HG03354 (cell line): ENCODE results near the gene IQGAP2.
A peak's percentile ranks its signal among the peaks of the same experiment; 100 is the strongest.
"Not testable (repeated sequence)": the region's sequence is repeated elsewhere in the genome, so short reads cannot be mapped to it uniquely, and the experiment has no call there.

Source experiments
- ATAC-seq: cut with Tn5 transposase; IDR thresholded peaks from one replicate; pipeline ENCODE4 v1.9.1; 2021; ENCODE audit warnings: mild to moderate bottlenecking; ENCODE audit not compliant: unreplicated experiment, poor library complexity, severe bottlenecking

IQGAP2 gene

DNA sequence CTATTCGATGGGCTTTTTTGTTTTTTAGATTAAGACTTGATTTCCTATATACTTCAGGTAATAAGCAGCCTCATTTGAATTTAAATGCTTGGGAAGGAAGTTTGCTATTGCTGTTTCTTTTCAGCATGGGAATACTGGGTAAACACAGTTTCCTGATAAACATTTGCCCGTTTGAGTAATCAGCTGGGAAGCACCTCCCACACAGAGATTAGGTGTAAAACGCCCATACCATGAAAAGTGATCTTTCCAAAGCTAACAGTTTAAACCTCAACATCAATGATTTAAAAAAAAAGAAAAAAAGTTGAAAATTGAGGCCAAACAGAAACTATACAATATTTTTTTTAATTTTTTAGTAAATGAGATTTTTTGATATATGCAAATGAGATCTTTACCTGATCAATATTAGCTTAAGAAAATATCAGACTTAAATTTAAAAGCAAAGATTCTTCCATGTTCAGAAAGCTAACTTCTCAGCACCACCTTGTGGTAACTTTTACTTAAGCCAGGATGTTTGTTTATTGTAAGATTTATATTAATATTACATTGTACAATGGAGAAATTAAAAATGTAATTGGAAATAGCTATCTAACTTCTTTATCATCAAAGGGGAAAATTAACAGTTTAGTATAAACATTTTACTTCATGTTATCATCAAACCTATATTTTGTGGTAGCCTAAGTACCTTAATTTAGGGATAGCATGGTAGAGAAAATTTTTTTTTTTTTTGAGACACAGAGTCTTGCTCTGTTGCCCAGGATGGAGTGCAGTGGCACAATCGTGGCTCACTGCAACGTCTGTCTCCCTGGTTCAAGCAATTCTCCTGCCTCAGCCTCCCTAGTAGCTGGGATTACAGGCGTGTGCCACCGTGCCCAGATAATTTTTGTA is 180.3 kb downstream of the IQGAP2 start:
- ATAC-seq: no peak

DNA sequence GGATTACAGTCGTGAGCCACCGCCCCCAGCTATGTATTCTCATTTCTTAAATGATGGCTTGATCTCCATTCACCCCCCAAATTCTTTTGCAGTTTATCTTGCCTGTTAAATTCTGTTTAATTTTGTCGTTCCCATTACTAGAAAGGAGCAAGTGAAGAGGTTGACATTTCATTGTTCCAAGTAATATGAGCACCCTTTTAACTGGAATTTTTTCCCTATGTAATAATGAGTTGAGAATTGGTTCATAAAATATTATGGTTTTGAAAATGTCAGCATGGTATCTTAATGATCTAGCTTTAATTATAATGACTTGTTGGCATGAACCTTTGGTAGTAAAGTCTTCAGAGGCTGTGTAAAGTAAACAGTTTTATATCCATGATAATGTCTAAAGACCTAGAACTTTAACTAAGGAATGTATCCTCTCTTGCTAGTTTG is 182.7 kb downstream of the IQGAP2 start:
- ATAC-seq: no peak

DNA sequence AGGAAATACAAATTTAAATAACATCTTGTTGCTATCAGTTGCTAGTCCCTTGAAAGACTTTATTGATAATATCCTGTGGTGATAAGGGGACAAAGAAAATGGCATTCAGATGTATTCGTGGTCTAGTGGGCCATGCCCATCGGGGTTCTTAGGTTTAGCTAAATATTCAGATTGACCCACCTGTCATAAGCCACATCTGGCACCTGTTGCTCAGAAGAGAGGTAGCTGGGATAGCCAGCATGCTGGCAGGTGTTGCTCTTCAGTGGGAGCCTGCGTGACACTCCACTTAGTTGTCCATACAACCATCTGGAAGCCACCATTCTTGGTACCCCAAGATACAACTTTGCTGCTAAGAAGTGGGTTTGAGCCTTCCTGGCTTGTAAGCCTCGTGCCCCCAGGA is 183.4 kb downstream of the IQGAP2 start:
- ATAC-seq: no peak

DNA sequence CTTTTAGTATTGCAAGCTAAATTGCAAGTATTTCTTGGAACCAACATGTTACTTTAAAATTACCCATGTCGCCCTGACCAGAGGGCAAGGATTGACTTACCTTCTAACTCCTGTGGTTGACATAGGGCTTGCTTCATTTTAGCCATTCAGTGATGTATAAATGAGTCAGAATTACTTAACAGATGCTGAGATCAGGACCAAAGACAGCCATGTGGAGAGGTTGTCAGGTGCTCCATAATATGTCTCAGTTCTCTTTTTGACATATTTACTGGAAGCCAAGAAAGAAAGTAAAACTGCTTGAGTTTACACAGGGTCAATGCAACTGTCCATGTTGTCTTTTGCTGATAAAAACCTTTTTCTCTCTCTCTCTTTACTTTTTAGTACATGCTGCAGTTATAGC is 186.9 kb downstream of the IQGAP2 start:
- peak; percentile 99 for ATAC-seq

DNA sequence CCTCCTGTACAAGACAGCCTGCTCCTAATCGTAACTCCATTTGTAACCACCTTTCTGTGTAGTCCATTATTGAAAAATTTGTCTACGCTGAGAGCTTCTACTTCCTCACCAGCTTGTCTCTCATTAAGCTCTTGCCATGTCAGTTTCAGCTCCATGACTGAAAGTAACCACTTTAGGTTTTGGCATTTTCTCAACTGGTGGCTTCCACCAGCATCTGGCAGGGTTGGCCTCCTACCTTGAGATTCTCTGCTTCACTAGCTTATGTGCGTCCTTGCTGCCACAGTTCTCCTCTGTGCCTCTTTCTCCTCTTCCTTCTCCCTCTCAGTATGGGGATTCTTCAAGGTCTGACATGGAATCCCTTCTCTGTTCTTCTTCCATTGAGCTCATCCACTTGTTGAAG is 188.3 kb downstream of the IQGAP2 start:
- ATAC-seq: no peak

DNA sequence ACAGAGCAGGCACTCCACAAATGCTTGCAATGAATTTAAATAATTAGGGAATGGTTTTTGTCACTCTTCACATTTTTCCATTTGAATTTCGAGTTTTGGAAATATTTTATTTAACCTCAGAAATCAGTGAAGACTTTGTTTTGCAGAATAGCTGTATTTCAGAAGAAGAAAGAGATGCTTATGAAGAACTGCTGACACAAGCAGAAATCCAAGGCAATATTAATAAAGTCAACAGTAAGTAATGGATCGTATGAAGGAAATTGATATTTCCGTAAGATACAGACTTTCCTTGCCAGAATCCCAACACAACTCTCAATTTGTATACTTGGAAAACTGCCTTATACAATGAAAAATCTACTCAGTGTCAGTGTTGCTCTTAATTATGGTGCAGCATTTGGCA is 189.6 kb downstream of the IQGAP2 start:
- ATAC-seq: no peak

DNA sequence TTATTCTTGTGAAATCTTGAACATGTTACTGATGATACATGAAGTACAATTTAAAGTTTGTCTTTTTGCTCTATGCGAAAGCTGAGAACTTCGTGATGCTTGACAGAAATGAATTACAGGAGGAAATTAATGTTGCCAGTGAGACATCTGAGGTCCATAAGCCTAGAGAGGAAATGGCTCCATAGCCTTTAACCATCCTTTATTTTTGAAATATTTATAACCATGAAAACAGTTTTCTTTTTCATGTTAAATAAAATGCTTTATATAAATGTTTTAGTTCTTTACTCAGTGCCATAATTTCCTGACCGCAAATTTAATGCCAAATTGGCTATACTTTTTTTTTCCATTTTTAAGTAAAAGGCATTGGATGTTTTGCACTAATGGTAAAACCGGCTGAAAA is 191.0 kb downstream of the IQGAP2 start:
- ATAC-seq: no peak

DNA sequence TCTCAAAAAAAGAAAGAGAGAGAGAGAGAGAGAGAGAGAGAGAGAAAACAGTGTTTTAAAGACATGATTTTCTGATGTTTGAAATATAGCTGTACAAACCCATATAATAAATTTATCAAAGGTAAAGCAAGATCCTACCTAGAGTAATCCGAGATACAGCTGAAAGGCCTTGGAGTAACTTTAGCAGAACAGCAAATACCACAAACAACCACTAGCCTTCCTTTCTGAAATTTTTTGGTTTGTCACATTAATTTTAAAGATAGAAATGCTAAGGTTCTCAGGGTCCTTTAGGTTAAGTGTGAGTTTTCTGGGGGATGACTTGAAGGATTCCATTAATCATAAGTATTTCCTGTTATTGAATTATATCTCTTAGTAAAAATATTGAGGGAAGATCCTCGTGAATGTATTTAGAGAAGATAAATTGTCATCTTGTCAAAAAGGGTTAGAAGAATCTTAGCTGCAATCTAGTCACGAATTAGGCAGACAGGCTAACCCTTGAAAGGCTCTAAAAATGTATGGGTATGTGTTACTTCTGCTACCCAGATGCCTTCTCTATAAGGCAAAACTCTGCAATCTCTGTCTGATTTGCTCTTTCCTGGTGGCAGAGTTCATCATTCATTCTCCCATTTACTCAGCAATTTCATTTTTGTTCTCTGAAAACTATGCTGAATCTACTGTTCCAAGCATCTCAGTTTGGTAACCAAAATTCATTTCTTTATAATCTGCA is 192.8 kb downstream of the IQGAP2 start:
- no peak for ATAC-seq

DNA sequence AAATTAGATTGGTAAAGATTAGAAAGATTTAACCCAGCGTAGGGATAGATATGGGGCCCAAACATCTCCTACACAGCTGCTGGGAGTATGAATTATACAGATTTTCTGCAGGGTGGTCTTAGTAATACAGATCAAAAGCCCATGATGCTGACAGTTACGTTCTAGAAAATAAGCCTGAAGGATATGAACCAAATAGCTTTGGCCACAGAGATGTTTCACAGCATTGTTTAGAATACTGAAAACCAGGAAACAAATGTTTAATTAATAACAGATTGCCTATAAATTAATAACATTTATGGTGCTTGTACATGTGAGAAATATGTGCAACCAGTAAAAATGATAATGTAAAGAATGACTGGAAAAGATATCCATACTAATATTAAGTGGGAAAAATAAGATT is 195.4 kb downstream of the IQGAP2 start:
- ATAC-seq: no peak

DNA sequence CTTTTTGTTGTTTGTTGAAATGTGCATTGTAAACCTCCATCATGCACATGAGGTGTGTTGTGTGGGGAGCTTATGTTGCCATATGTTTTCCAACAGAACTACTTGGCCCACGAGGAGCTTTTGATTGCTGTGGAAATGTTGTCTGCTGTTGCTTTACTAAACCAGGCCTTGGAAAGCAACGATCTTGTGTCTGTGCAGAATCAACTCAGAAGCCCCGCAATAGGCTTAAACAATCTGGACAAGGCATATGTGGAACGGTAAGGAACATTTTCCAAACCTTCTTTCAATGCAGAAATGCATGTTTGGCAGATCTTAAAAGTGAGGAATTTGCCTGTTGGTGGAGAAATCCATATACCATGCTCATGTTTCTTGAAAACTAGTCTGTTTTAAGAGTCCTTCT is 197.6 kb downstream of the IQGAP2 start:
- no peak for ATAC-seq

DNA sequence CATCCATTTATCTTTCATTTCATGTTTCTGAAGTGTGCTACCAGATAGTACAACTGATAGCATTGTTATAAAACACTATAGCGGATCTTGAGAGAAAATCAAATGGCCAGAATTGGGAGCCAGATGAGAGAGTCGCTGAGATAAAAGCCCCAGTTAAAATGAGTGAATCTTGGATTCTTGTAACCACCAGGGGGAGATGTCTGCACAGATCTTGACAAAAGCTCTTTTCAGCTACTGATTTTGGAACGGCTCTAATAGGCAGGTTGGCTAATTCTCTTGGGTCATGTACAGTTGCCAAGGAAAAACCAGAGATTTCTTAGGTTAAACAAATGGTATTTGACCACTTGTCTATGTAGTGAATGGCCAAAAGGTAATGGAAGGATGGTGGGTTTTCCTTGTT is 198.4 kb downstream of the IQGAP2 start:
- ATAC-seq: no peak

DNA sequence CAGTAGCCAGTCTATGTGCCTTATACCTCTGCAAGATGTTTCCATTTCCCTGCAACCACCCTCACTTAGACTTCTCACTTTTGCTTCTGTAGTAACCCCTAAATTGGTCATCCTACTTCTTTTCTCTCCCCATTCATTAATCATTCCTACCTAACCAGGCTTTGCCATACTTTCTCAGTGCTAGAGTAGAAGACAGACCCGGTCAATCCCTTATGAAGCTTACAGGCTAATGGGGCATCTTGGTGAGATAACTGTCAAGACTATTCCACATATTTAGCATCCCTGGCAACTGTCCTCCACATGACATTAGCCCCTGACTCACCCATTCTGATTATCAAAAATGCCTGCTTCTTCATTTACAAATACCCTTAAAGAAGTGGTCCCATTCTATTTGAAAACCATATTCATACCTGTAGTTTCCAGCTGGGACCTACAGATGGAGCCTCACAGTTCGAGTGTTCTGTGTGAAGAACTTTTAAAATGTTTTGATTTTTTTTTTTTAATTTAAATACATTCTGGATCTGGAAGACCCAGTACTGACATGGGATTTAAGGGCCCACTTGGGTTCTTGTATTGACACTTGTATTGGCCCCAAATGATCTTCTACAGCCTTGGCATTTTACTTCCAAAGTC is 199.1 kb downstream of the IQGAP2 start:
- no peak for ATAC-seq

DNA sequence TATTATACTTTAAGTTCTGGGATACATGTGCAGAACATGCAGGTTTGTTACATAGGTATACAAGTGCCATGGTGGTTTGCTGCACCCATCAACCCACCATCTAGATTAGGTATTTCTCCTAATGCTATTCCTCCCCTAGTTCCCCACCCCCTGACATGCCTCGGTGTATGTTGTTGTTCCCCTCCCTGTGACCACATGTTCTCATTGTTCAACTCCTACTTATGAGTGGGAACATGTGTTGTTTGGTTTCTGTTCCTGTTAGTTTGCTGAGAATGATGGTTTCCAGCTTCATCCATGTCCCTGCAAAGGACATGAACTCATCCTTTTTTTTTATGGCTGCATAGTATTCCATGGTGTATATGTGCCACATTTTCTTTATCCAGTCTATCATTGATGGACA is 200.9 kb downstream of the IQGAP2 start:
- ATAC-seq: not testable (repeated sequence)

DNA sequence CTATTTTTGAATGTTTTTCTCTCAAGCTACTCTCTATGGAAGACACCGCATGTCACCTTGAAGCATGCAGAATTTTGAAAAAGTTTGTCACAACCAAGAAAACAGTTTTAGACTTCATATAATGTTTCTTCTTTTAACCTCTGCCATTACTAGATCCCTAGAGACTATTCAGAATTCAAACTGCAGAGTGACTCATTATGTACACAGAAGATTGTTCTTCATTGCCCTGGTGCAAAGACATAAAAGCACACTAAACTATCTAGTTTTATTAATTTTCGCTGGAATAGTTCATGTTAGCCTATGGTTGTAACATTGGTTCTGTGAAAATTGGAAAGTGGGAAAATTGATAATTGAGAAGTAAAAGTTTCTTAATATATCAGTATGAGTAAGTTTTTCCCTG is 201.8 kb downstream of the IQGAP2 start:
- ATAC-seq: no peak

DNA sequence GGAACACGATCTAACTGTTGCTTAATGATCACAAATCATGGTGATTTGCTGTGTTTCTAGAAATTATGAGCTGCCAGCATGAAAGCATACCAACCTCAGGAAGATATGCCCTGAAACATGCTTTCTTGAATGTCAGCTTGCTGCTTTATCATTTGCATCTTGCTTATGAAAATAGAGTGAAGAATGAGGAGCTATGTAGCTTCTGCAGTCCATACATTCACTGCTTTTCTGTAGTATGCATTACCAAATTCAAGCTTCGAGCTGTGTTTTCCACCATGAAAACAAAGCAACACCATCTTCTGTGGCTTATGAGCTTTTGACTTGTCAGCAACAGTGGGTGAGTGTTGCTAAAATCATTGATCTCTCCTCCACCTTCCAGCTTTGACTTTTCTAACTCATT is 203.6 kb downstream of the IQGAP2 start:
- no peak for ATAC-seq

DNA sequence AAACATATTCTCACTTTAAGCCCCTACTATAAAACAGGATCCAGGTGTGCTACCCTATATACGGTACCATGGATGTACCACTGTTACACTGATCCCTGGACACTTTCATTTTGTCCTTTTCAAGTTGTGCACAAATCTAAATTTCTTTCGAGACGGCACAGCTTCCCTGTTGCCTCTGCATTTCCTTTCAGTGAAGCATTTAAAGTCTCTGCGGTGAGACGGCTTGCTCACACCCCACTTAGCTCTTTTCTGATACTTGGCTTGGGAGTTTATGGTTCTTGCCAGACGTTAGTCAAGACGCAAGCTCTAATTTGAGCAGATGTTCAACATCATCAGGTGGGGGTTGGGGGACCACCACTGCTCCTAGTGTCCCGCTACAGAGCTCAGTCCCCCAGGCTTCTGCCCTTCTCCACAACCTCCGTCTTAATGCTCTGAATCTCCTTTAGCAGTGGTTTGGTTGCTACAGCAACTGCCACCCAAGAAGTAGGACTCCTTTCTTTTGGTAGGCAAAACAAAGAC is 204.3 kb downstream of the IQGAP2 start:
- no peak for ATAC-seq

DNA sequence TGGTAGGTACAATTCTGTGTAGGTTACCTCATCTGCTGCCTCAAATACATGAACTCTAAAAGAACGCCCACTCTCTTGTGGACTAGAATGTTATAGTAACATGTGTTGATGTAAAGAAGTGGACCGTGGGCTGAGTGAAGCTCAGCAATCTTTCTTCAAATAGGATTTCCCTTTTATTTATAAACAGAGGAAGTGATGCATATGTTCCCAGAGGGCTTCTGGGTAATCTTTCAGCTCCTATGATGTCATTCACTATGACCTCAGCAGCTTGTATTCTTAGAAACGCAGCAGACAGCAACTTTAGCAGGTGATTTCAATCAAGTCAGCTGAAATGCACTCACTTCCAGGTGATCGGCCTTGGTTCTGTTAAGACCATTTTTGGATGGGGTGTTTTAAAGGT is 205.7 kb downstream of the IQGAP2 start:
- no peak for ATAC-seq

DNA sequence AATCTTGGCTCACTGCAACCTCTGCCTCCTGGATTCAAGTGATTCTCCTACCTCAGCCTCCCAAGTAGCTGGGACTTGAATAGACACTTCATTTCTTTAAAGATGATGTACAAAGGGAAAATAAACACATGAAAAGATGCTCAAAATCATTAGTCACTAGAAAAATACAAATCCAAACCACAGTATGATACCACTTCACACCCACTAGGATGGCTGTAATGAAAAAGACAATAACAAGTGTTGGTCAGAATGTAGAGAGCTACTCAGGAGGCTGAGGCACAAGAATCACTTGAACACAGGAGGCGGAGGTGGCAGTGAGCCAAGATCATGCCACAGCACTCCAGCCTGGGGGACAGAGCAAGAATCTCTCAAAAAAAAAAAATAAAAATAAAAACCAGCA is 207.1 kb downstream of the IQGAP2 start:
- ATAC-seq: no peak

DNA sequence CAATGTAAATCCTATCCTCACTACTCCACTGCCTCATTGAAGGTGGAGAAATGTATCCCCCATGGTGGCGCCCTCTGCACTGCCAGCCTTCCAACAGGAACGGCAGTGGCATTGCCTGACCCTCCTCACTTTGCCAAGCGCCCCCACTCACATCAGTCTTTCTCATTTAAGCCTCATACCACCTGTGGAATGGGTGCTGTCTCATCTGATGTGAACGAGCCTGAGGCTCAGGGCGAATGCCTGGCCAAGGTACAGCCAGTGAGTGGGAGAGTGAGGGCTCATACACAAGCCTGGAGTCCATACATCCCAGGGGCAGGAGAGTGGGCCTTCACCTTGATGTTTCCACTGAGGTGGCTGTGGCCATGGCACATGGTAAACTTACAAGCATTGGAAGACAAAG is 209.9 kb downstream of the IQGAP2 start:
- ATAC-seq: no peak

DNA sequence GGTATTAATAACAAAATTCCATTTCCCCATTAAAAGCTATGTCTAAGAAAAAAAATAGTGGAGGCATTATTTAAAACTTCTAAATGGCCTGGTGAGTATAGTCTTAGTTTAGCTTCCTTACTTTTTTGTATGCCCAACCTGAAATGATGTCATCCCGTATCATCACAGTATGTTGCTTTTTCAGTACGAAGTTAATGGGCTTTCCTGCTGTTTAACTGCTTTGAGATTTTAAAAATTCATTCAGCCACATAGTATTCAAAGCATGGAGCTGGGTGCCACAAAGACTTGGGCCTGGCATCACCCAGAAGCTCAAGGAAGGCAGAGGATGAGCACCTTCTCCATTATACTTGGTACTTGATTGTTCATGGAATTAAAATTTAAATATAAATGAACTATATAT is 212.7 kb downstream of the IQGAP2 start:
- no peak for ATAC-seq

DNA sequence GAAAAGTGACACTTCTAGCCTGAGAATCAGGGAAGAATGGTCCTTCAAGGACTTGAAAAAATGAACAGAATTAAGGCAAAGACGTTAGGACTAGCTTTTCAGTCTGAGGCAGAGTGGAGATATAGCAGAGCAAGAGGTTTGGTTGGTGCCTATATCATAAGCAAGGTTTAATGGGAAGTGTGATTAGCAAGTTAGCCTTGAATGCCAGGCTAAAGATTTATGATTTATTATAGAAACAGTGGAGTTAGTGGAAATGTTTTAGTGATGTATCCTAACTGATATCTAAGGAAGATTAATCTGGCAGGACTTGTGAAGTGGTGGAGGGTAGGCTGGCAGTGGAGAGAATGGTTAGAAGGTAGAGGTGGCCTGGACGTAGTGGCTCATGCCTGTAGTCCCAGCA is 213.1 kb downstream of the IQGAP2 start:
- ATAC-seq: no peak
